HG03175 (cell line): ENCODE results near the gene SLC50A1.

Experiments
- ATAC-seq: cut with Tn5 transposase; IDR thresholded peaks from one replicate; pipeline ENCODE4 v1.9.1; 2021; ENCODE audit warnings: mild to moderate bottlenecking, moderate library complexity; ENCODE audit not compliant: unreplicated experiment

SLC50A1 gene

DNA sequence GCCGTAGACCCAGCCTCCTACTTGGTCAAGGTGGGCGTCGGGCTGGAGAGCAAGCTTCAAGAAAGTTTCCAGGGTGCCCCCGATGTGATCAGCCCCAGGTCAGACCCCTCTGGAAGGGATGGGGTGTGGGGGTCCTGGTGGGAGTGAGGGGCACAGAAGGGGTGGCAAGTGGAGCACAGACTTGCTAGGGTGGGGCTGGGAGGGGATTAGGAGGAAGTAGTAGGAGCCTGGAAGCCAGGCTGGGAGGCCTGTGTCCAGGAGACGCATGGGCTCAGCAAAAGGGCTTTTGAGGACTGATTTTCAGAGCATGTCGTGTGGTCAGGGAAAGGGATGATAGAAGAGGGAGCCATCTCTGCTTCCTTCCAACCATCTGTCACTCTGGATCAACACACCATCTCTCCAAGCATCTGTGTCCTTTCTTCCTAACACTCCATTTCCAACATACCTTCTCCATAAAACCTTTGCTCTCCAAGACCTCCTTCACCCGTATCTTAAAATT, 46.4 kb downstream of the SLC50A1 start:
- ATAC-seq = no peak

DNA sequence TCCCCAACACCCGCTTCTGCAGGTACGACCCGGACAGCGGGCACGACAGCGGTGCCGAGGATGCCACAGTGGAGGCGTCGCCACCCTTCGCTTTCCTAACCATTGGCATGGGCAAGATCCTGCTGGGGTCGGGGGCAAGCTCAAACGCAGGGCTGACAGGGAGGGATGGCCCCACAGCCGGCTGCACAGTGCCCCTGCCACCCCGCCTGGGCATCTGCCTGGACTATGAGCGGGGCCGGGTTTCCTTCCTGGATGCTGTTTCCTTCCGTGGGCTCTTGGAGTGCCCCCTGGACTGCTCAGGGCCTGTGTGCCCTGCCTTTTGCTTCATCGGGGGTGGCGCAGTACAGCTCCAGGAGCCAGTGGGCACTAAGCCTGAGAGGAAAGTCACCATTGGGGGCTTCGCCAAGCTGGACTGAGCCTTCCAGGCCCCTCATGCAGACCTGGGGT, 48.1 kb downstream of the SLC50A1 start:
- no peak for ATAC-seq

DNA sequence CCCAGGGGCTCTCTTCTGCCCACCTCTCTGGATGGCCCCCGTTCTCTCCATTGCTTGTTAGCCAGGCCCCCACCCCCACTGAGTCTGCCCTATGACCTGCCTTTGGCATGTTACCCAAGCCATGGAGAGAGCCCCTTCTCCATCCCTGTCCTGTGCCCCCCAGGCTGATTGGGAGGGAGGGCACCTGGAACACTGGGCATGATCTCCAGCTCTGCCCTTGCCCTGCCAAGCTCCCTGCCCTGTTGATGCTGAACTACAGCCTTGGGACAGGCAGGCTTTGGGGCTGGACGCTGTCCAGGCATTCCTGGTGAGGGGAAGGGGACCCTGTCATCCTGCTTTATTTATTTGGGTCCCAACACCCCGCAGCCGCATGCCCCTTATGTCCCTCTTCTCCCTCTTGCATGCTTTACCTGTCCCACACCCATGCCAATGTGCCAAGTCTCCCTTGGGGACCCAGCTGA, 48.7 kb downstream of the SLC50A1 start:
- no peak for ATAC-seq

DNA sequence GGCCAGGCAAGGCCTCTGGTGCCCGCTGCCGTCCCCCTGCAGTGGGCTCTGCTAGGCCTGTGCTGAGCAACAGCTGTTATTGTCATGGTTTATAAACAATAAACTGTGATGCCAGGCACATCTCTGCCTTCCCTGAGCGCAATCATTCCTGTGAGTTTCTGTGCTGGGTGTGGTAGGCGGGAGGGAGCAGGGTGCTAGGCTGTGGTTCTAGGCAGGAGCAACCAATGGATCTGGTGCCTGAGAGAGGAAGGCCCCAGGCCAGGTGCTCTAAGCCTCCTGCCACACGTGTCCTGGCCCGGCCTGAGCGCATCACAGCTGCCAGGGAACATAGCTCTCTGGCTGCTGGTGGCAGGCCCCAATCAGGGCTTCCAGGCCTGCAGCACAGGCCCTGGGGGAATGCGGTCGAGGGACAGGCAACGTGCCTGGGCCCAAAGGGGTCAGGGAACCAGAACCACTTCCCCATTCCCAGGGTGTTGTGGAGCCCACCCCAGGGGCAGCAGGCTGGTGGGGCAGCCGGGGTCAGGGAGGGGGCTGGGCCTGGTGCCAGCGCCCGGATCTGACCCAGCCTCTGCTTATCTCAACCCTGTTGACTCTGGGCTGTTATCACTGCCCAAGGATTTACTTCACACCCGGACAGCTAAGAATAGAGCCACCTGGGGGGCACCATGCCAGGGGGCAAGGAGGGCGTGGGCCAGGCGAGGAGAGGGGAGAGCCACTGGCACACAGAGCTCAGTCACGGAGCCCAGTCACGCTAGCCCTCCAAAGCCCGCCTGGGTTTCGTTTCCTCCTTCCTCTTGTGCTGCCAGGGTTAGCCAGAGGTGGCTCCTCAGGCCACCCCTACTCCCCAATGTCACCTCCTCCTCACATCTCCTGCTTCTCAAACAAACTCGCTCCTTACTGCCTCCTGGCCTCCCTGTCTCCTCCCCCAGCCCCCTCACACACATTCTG, 49.5 kb downstream of the SLC50A1 start:
- peak; percentile 93 for ATAC-seq

DNA sequence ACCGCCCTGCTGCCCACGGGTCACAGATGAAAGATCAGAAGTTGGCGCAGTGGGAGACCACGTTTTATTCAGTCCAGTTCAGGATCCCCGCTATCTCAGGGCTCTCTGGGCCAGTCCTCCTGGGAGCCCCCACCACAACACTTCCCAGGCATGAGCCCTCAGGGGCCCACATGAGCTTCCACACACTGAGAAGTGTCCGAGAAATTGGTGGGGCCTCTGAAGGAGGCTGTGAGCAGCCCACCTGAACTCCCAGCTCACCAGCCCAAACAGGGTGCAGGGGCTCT, 50.1 kb downstream of the SLC50A1 start:
- ATAC-seq = no peak

DNA sequence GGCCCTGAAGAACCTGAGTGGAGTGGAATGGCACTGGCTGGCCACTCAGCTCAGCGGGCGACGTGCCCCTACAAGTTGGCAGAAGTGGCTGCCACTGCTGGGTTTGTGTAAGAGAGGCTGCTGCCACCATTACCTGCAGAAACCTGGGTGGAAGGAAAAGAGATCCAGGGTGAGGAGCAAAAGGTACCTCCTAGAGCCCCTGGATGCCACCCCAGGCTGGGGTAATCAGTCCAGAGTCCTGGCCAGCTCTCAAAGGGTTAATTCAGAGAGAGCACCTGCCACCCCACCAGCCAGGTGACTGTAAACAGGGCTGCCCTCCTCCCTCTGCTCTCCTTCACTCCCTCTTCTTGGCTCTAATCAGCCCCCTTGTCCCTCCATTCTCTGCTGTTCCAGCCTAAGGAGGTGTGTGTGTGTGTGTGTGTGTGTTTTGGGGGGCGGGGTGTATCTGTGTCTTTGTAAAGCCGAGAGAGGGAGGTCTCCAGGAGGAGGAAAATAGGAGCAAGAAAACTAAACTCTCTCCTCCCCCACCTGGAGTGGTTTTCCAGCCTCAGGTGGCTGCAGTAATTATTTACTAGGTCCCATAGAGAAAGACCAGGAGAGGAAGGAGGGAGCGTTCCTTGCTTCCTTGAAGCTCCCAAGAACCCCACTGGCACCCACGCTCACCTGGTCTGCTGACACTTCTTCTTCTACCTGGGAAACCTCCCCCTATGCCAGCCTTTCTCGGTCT, 50.6 kb downstream of the SLC50A1 start:
- no peak for ATAC-seq

DNA sequence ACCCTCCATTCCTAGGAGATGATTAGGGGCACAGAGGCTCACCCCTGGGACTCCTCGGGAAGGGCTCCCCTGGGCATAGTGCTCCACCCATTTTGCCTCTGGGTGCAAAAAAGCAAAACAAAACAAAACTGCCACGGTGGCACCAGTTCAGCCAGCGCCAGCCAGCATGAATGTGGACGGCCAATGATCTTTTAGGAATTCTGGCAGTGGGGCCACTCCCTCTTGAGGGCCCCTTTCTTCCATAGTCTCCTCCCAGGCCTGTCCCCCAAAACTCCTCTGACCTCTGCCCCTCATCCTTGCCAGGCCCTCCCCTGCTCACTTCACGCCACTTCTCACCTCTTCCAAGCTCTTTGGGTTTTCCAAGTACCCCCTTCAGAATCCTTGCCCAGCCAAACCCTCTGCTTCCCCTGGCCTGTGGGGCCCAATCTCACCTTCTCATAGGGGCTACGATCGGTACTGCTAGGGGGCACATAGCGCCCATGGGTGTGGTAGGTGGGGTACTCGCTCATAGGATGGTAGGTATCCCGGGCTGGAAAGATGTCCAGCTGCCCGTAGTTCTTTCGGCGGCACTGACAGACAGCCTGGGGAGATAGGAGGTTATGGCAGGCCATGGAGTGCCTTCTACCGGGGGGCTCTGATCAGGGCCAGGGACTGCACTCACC, 51.3 kb downstream of the SLC50A1 start:
- ATAC-seq = no peak

DNA sequence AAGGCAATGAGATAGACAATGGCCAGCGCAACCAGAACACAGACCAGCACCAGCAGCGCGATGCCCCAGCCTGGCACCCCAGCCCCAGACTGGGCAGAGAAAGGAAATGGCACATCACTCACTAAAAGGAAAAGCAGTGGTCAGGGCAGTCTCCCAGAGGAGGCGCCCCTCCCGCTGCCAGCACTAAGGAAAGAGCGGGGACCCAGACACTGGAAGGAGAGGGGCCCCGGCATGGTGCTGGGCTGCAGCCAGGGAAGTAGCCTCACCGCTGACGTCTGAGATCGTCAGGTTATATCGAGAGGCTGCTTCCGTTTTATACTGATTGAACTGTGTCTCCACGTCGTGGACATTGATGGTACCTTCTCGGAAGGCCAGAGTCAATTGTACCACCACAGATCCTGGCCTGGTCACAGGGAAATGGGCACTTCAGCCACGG, 51.8 kb downstream of the SLC50A1 start:
- no peak for ATAC-seq

DNA sequence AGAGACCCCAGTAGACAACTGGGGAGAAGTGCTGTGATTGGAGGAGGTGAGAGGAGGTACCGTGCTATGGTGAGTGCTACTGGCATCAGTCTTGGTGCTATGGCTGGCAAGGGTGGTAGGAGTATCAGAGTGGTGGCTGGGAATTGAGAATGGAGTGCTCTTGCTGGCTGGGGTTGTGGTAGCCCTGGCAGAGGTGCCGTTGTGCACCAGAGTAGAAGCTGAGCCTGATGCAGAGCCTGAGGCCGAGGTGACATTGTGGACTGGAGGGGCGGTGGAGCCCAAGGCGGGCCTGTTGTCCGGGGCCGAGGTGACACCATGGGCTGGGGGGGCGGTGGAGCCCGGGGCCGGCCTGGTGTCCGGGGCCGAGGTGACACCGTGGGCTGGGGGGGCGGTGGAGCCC, 52.6 kb downstream of the SLC50A1 start:
- no peak for ATAC-seq
